ENCODE measurements around the gene LRRC71.

Gene LRRC71

GRCh38 chr1:156879876-156880275 is 40.6 kb upstream of the LRRC71 start:
- TF ChIP-seq CTCF (IDR thresholded peaks at IDR 0.05; ENCODE audit: extremely low read depth, missing control alignments), result no peak
- DNase-seq (ENCODE audit: low spot score), result no peak

GRCh38 chr1:156880473-156880872 is 40.0 kb upstream of the LRRC71 start:
- no peak for DNase-seq (ENCODE audit: low spot score)
- no peak for TF ChIP-seq CTCF (IDR thresholded peaks at IDR 0.05; ENCODE audit: extremely low read depth, missing control alignments)

GRCh38 chr1:156881101-156881500 is 39.3 kb upstream of the LRRC71 start:
- no peak for DNase-seq (ENCODE audit: low spot score)
- no peak for TF ChIP-seq CTCF (IDR thresholded peaks at IDR 0.05; ENCODE audit: extremely low read depth, missing control alignments)

- no peak for DNase-seq (ENCODE audit: low spot score)
- TF ChIP-seq CTCF (IDR thresholded peaks at IDR 0.05; ENCODE audit: extremely low read depth, missing control alignments), result no peak
These were observed 38.8 kb upstream of the LRRC71 start for GRCh38 chr1:156881663-156882062.

GRCh38 chr1:156882543-156882942 is 37.9 kb upstream of the LRRC71 start:
- no peak for DNase-seq (ENCODE audit: low spot score)
- TF ChIP-seq CTCF (IDR thresholded peaks at IDR 0.05; ENCODE audit: extremely low read depth, missing control alignments), result no peak

- DNase-seq (ENCODE audit: low spot score), result no peak
- no peak for TF ChIP-seq CTCF (IDR thresholded peaks at IDR 0.05; ENCODE audit: extremely low read depth, missing control alignments)
These were observed 36.5 kb upstream of the LRRC71 start for GRCh38 chr1:156883919-156884318.

- TF ChIP-seq CTCF (IDR thresholded peaks at IDR 0.05; ENCODE audit: extremely low read depth, missing control alignments), result no peak
- DNase-seq (ENCODE audit: low spot score), result no peak
These were observed 35.8 kb upstream of the LRRC71 start for GRCh38 chr1:156884560-156885184.
